ENCODE results near the gene TIE1.

The TIE1 gene

GRCh38 chr1:43338001-43338400 lies 37.2 kb downstream of the TIE1 start:
- DNase-seq (ENCODE audit: low read depth, low spot score): no peak

DNA sequence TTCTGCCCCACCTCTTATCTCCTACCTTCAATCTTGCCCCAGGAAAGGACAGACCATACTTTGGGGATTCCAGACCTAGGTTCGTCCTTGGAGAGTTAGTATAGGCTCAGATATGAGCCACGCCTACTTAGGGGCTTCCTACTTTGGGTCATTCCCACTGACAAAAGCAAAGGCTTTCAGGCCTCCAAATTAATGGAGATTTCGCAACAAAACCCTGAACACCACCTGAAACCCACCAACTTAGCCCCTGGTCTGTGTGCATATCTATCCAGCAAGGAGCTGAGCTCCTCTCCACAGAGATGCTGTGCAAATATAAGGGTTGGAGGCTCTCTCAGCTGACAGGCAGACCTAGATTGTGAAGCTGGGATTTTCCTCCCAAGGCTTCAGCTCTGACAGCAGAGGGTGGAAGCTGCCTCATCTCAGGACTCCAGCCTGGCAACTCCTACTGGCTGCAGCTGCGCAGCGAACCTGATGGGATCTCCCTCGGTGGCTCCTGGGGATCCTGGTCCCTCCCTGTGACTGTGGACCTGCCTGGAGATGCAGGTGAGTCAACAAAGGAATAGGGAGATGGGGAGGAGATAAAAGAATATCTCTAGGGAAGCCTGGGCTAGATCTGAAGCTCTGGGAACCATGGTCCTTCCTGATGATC lies 38.9 kb downstream of the TIE1 start:
- no peak for DNase-seq (ENCODE audit: low read depth, low spot score)

GRCh38 chr1:43340559-43340958 lies 39.8 kb downstream of the TIE1 start:
- DNase-seq (ENCODE audit: low read depth, low spot score): no peak

DNA sequence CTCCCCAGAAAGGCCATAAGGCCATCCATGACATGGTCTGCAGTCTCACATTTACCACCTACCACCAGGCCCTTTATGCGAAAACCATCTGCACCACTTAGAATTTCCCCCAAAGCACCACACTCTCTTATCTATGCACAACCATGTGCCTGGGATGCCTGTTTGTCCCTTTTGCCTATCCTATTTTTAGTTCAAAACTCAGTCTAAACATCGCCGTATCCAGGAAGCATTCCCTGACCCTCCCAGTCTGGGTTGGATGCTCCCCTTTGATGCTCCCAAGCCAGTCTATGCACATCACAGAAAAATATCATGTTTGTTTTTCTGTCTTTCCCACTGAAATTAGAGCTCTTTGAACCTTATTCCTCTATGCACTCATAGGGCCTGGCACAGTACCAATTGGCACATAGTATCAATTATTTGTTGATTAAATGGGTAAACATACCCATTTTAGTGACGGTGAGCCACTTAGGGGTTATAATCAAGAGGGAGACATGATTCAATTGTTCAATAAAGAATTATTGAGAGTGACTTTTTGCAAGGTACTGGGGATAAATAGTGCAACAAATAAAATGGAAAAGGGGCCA lies 43.6 kb downstream of the TIE1 start:
- no peak for DNase-seq (ENCODE audit: low read depth, low spot score)

DNA sequence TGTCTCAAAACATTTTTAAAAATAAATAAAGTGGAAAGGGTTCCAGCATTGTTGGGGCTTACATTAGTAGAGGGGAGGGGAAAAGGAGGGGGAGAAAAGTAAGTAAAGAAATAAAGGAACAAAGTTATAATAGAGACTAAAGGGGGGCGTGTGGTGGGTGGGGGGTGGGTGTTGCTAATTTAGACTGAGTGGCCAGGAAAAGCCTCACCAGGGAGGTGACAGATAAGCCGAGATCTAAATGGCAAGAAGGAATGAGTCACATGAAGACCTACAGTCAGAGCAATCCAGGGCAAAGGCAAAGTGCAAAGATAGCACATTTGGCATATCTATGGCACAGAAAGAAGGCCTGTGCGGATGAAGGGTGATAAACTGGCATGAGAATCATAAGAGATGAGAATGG lies 44.3 kb downstream of the TIE1 start:
- DNase-seq (ENCODE audit: low read depth, low spot score): no peak

- DNase-seq (ENCODE audit: low read depth, low spot score): no peak
Observed at GRCh38 chr1:43346636-43347035, 45.9 kb downstream of the TIE1 start.

DNA sequence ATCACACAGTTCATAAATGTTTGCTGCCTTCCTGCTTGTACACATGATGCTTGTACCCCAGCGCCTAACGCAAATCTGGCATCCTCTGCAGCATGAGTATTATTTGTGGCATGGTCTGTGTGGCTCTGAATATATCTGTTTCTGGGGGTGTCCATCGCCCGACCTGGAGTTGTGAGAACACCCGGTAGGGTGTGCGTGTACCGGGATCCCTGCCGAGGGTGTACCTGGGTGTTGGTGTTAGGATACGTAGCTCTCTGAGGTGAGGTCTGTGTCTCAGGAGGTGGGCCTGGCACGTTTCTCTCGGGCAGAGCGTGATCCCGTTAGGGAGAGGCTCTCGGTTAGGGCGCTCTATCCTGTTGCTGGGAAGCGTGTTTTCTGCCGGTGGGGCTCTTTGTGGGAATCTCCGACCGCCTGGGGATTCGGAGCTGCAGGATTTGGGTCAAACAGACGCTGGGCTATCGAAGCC lies 47.6 kb downstream of the TIE1 start:
- DNase-seq (ENCODE audit: low read depth, low spot score): no peak

DNA sequence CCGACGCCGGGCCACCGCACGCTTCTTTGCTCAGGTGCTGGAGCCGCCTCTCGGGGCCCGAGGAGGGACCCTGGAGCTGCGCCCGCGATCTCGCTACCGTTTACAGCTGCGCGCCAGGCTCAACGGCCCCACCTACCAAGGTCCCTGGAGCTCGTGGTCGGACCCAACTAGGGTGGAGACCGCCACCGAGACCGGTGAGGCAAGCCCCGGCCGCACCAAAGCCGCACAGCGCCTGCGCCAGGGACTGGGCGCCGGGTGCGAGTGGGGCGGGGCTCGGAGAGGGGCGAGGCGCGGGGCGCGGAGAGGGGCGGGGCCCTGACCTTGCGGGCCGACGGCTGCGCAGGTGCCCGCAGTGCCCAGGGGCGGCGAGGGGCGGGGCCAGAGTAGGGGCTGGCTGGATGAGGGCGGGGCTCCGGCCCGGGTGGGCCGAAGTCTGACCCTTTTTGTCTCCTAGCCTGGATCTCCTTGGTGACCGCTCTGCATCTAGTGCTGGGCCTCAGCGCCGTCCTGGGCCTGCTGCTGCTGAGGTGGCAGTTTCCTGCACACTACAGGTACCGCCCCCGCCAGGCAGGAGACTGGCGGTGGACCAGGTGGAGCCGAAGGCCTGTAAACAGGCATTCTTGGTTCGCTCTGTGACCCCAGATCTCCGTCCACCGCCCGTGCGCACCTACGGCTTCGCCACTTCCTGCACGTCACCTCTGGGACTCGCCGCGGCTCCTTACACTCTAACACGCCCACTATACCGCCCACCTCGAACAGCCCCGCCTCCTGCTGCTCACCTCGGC lies 48.2 kb downstream of the TIE1 start:
- peak; percentile 7 for DNase-seq (ENCODE audit: low read depth, low spot score)

DNA sequence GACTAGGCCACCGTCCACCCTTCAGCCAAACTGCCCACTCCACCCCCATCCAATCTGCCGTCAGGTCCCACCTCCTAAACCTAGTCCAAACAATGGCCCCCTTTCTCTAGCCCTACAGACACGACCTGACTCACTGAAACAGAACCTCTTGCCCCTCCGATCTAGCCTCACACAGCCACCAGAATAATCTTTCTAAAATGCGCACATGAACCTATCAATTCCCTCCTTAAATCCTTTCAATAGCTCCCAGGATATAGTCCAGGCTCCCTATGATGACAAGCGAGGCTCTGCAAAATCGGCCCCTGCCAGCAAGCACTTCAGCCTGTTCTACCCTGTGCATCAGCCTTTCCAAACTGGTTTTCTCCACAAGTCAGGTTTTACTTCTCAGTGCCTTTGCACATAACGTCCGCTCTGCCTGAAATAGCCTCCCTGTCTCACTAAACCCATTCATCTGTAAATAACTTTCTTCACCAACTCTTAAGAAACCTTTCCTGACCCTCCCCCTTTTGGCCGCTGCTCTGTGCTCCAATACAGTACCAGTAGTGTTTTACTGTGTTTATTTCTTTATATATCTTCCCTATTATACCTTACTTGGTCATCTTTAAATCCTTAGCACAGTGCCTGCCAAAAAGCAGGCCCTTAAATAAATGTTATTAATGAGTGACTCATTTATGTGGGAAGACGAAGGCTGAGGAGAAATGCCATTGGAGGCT lies 49.0 kb downstream of the TIE1 start:
- no peak for DNase-seq (ENCODE audit: low read depth, low spot score)

DNA sequence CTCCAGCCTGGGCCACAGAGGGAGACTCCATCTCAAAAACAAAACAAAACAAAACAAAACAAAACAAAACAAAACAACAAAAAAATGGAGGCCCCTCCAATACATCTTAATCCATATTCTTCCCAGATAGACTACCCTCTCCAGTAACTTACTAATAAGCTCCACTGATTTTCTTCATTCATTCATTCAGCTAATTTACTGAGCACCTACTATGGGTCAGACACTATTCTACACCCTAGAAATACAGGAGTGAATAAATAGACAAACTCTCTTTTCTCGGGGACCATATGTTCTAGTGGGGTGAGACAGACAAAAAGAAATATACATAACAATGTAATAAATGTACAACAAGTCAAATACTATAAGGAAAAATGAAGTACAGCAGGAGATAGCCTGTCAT lies 50.2 kb downstream of the TIE1 start:
- no peak for DNase-seq (ENCODE audit: low read depth, low spot score)

GRCh38 chr1:43351421-43352350 lies 50.9 kb downstream of the TIE1 start:
- no peak for DNase-seq (ENCODE audit: low read depth, low spot score)

GRCh38 chr1:43352351-43352705 lies 51.5 kb downstream of the TIE1 start:
- DNase-seq (ENCODE audit: low read depth, low spot score): no peak

DNA sequence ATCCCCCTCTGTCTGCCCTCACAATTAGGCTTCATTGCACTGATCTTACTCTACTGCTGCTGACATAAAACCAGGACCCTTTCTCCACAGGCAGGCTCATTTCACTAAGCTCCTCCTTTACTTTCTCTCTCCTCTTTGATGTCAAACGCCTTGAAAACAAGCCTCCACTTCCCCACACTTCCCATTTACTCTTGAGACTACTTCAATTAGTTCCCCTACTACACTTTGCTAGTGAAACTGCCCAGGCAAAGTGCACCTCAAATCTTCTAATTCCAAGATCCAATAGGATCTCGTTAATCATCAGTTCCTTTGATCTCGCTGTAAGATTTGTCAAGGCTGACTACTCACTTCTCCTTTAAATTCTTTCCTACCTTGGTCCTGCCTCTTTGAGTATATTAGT lies 52.1 kb downstream of the TIE1 start:
- no peak for DNase-seq (ENCODE audit: low read depth, low spot score)

DNA sequence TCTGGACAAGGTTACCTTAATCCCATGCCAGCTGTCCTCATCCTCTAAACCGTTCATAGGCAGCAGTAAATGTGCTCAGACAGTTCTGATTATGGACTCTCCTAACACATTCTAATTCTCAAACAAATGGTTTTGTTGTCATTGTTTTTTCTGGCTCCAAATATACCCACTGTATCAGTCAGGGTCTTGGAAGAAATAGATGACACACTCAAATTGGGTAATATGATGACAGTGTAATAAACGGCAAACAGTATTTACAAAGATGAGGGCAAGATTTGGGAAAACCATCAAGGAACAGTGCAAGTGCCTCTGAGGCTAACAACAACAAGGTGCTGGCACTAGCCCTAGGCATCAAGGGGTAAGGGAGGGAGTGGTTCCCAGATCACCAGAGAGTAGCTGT lies 53.7 kb downstream of the TIE1 start:
- no peak for DNase-seq (ENCODE audit: low read depth, low spot score)

GRCh38 chr1:43354936-43355335 lies 54.2 kb downstream of the TIE1 start:
- DNase-seq (ENCODE audit: low read depth, low spot score): no peak

DNA sequence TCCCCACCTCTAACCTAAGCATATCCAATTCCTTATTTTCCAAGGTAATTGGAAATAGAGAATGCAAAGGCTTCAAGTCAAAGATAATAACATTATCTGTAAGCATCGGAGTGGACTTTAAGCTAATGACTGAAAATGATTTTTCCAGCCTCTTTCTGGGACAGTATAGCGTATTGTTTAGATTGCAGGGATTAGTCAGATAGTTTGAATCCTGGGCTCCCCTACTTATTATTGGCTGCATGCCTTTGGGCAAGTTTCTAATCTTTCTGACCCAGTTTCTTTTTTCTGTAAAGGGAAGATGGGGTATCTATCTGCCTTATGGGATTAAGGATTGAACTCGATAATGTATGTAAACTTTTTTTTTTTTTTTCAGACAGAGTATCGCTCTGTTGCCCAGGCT lies 56.5 kb downstream of the TIE1 start:
- DNase-seq (ENCODE audit: low read depth, low spot score): no peak

- no peak for DNase-seq (ENCODE audit: low read depth, low spot score)
Observed at GRCh38 chr1:43358121-43358745, 57.5 kb downstream of the TIE1 start.

DNA sequence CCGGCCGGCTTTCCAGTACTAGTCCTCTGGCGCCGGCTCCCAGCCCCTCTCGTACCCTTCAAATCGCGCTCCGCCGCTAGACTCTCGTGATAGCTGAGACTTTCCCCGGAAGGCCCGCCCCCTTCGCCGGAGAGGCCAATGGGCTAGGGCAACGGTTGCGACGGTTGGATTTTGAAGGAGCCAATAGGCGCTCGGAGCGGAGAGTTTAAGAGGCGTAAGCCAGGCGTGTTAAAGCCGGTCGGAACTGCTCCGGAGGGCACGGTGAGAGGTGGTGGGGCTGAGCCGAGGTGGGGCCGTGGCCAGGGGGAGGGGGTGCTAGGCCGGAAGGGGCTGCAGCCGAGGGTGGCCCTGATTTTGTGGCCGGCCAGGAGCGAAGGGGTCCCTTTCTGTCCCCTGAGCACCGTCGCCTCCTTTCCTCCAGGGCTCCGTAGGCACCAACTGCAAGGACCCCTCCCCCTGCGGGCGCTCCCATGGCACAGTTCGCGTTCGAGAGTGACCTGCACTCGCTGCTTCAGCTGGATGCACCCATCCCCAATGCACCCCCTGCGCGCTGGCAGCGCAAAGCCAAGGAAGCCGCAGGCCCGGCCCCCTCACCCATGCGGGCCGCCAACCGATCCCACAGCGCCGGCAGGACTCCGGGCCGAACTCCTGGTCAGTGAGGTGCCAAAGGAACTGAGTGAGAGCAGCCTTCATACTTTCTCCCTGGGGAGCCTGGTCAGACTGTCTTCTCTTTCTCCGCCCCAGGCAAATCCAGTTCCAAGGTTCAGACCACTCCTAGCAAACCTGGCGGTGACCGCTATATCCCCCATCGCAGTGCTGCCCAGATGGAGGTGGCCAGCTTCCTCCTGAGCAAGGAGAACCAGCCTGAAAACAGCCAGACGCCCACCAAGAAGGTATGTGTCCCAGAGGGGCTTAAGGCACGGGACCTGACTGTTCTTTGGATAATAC lies 58.2 kb downstream of the TIE1 start, which contains the start of gene CDC20:
TSS of gene CDC20 (plus strand) at position 236 of the 948 bp plus-strand sequence. CDS start at position 471, 235 bp downstream.
- peak; percentile 98 for DNase-seq (ENCODE audit: low read depth, low spot score)

DNA sequence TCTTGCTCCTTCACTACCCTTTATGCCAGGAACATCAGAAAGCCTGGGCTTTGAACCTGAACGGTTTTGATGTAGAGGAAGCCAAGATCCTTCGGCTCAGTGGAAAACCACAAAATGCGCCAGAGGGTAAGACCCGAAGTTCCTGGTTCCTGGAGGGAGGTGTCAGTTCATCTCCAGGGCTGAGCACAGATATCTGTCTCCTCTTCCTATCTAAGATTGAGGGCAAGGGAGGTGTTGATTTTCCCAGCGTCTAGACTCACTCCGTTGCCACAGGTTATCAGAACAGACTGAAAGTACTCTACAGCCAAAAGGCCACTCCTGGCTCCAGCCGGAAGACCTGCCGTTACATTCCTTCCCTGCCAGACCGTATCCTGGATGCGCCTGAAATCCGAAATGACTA lies 58.9 kb downstream of the TIE1 start:
- DNase-seq (ENCODE audit: low read depth, low spot score): no peak

GRCh38 chr1:43360616-43361015 lies 59.8 kb downstream of the TIE1 start:
- no peak for DNase-seq (ENCODE audit: low read depth, low spot score)
